Hematopoietic multipotent progenitor cell (in vitro differentiated cells): Measurements from ENCODE around the gene OR1L1. TPM values are rescaled to one million over a fixed set of nuclear protein-coding genes. Genes with fewer than 3 reads are reported as not detected.

ENCODE experiments used
- DNase-seq, 3 donors: peaks; one replicate each; pipeline ENCODE4 v3.0.0-alpha.2; 2011 to 2015; ENCODE audit warnings: low read depth in 2 of 3, low spot score in 2 of 3
- total RNA-seq: library from RNA; depleted of rRNA; stranded (reverse); fragments of >200 nt; gene quantifications from one replicate; pipeline ENCODE4 v1.2.3, GENCODE V29; 2012

OR1L1 gene, protein sequence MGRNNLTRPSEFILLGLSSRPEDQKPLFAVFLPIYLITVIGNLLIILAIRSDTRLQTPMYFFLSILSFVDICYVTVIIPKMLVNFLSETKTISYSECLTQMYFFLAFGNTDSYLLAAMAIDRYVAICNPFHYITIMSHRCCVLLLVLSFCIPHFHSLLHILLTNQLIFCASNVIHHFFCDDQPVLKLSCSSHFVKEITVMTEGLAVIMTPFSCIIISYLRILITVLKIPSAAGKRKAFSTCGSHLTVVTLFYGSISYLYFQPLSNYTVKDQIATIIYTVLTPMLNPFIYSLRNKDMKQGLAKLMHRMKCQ
- total RNA-seq = not detected

GRCh38 chr9:122661416-122661815 lies at the start of gene OR1L1:
Gene OR1L1 (plus strand): TSS chr9:122661716. CDS start chr9:122661716, 0 bp downstream.
- DNase-seq = no peak

GRCh38 chr9:122614362-122614761 lies 47.2 kb upstream of the OR1L1 start, which contains the start of gene OR1Q1:
Gene OR1Q1 (plus strand): TSS chr9:122614738. CDS start chr9:122614738, 0 bp downstream.
- no peak for DNase-seq

- no peak for DNase-seq
Observed at GRCh38 chr9:122619996-122620395, 41.5 kb upstream of the OR1L1 start.

DNA sequence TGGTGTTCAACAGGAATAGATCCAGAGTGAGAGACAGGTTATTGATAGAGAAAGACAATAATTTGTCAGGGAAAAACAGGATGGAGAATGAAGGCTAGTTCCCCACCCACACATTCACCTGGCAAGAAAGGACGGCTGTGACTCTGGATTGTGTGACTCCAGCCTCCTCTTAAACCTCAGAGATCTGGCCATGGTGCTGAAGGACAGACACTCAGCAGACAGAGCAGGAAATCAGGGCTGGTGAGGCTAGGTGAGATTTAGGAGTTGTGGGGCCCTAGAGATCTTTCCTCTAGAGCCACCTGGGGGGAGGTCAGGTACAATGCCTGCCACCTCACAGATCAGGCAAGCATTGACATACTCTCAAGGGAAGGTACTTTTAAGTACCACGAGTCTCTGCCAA lies 19.3 kb upstream of the OR1L1 start:
- no peak for DNase-seq

DNA sequence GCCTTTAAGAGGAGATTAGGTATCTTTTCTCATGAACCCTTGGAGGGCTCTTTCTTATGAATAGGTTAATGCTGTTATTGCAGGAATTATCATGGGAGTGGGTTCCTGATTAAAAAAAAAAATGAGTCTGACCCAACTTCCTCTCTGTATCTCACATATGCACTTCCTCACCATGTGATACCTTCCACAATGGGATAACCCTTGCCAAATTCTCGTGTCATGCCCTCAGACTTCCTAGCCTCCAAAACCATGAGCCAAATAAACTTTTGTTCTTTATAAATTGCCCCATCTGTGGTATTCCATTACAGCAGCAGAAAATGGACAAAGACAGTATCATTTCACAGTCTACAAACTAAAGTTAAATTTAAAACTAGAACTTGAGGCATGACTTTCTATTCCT lies 5.1 kb upstream of the OR1L1 start:
- no peak for DNase-seq

GRCh38 chr9:122657527-122657926 lies 4.0 kb upstream of the OR1L1 start, which contains the start of gene OR1B1:
Gene OR1B1 (minus strand): TSS chr9:122657627.
- no peak for DNase-seq

DNA sequence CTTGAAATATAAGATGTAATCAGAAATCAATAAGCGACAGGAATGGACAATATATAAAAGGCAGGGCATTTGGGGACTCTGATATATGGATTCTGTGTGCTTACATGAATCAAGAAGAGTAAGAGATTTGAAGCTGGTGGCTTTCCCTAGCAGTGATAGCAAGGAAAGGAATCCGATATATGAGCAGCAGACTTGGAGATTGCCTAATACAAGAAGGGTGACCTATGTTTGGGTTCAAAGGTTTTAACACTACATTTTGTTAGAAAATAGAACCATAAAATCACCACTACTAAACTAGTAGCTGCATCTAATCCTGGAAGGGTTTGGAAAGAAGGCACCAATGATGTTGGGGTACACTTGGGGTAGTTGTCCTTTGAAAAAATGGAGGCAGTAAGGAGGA lies 11.0 kb downstream of the OR1L1 start:
- DNase-seq = no peak

DNA sequence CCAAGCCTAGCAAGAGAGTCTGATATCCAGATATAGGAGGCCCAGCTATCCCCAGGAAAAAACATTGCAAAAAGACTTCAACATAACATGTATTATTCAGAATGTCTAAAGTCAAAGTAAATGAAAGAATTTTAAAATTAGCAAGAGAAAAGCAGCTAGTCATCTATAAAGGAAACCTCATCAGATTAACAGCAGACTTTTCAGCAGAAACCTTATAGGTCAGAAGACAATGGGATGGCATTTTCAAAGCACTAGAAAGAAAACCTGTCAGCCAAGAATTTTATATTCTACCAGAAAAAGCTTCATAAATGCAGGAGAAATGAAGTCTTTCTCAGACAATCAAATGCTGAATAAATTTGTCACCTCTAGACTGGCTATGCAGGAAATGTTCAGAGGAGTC lies 23.3 kb downstream of the OR1L1 start:
- no peak for DNase-seq

DNA sequence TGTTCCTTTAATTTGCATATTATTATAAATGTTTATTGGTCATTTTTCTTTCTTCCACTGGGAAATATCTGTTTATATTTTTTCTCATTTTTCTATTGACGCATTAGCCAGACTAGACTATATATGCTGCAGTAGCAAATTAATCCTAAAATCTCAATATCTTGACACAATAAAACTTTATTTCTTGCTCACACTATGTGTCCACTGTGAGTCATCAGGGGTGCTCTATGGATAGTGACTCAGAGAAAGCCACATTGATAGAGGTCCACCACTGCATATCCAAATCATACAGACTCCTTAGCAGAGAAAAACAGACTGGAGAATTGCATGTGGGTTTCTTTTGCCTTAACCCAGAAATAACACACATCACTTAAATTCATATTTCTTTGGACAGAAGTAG lies 34.2 kb downstream of the OR1L1 start:
- no peak for DNase-seq

Other genes with a start within 250 kb of the OR1L1 start
- gene OR1J1, start 183.8 kb upstream of the OR1L1 start, total RNA-seq = under 0.01 TPM
- 0.27 TPM for gene OR1J2, start 150.9 kb upstream of the OR1L1 start, total RNA-seq
- gene OR1J4, start 142.6 kb upstream of the OR1L1 start, total RNA-seq = under 0.01 TPM
- gene OR1N1, start 134.4 kb upstream of the OR1L1 start, total RNA-seq = not detected
- 0.27 TPM for gene OR1N2, start 108.6 kb upstream of the OR1L1 start, total RNA-seq
- gene OR1L8, start 78.3 kb upstream of the OR1L1 start, total RNA-seq = 0.27 TPM
- under 0.01 TPM for gene OR1Q1, start 47.0 kb upstream of the OR1L1 start, total RNA-seq
- 0.27 TPM for gene OR1B1, start 4.1 kb upstream of the OR1L1 start, total RNA-seq
- not detected for gene OR1L3, start 13.4 kb downstream of the OR1L1 start, total RNA-seq
- not detected for gene OR1L4, start 62.3 kb downstream of the OR1L1 start, total RNA-seq
- gene OR1L6, start 80.6 kb downstream of the OR1L1 start, total RNA-seq = not detected
- gene OR5C1, start 127.2 kb downstream of the OR1L1 start, total RNA-seq = not detected
- not detected for gene OR1K1, start 138.4 kb downstream of the OR1L1 start, total RNA-seq
- gene PDCL, start 166.9 kb downstream of the OR1L1 start, total RNA-seq = 20.5 TPM
- gene RC3H2, start 243.6 kb downstream of the OR1L1 start, total RNA-seq = 32.6 TPM